ENCODE results near the gene ATPAF1.
"Not testable (repeated sequence)": the region's sequence is repeated elsewhere in the genome, so short reads cannot be mapped to it uniquely, and the experiment has no call there.

ATPAF1 gene, protein sequence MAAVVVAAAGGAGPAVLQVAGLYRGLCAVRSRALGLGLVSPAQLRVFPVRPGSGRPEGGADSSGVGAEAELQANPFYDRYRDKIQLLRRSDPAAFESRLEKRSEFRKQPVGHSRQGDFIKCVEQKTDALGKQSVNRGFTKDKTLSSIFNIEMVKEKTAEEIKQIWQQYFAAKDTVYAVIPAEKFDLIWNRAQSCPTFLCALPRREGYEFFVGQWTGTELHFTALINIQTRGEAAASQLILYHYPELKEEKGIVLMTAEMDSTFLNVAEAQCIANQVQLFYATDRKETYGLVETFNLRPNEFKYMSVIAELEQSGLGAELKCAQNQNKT

GRCh38 chr1:46667782-46668760 is at the start of gene ATPAF1:
Gene ATPAF1, minus strand, starts transcription at chr1:46668364. Its CDS starts 42 bp downstream, at chr1:46668322.
- DNase-seq (ENCODE audit: low spot score) = peak; percentile 84

DNA sequence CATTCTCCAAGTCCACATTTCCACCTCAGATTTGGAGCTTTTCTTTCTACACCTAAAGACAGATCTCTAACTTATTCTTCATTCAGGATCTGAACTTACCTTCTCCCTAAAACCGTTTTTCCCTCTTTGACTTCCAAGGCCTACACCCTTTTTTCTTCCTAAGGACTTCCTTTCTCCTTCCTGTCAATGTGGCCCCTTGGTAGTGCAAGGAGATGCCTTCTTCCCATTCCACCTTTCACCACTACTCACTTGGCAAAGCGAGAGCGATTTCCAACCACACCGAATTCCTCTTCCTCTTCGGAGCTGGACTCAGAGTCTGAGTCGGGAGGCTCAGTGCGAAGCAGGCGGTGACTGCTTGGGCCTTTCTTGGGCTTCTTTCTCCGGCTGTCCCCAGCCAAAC is 49.5 kb upstream of the ATPAF1 start:
- no peak for DNase-seq (ENCODE audit: low spot score)

- no peak for DNase-seq (ENCODE audit: low spot score)
Measured at GRCh38 chr1:46714976-46715375, 46.8 kb upstream of the ATPAF1 start.

DNA sequence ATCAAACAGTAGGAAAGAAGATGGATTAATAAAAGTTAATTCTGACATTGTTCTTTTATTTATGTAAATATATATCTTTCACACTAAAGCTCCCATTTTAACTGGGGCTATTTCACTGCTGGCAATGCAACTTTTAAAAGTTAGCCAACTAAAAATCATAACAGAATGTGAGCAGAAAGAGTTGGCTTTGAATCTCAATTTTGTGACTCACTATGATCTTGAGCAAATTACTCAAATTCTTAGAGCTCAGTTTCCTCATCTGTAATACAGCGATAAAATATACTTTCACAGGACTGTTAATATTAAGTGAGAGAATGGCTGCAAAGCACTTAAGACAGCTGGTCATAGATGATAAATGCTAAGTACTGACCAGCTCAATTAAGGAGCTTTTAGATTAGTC is 40.0 kb upstream of the ATPAF1 start:
- DNase-seq (ENCODE audit: low spot score) = no peak

DNA sequence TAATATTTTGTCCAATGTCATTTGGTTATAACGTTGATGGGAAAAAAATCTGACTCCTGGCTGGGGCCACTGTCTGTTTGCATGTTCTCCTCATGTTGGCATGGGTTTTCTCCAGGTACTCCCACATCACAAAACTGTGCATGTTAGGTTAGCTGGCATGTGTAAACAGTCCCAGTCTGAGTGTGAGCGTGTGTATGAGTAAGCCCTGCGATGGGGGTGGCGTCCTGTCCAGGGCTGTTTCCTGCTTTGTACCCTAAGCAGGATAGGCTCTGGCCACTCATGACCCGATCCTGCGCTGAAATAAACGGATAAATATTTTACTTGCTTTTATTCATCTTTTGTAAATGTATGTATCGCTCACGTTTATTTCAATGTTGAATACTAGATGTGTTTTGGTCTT is 37.2 kb upstream of the ATPAF1 start:
- DNase-seq (ENCODE audit: low spot score) = no peak

GRCh38 chr1:46703927-46704641 is 35.9 kb upstream of the ATPAF1 start:
- DNase-seq (ENCODE audit: low spot score) = no peak

DNA sequence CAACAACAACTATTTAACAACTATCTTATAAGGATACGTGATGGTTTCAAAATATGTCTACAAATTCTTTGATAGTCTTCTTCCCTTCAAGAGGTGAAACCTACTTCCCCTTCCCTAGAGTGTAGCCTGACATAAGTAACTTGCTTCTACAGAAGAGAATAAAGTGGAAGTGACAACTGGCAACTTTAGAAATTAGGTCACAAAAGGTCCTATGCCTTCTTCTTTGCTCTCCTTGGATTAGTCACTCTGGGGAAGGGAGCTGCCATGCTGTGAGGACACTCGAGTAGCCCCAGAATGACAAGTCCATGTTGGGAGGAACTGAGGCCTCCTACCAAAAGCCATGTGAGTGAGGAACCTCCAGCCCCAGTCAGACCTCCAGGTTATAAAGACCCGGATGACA is 31.5 kb upstream of the ATPAF1 start:
- DNase-seq (ENCODE audit: low spot score) = no peak

DNA sequence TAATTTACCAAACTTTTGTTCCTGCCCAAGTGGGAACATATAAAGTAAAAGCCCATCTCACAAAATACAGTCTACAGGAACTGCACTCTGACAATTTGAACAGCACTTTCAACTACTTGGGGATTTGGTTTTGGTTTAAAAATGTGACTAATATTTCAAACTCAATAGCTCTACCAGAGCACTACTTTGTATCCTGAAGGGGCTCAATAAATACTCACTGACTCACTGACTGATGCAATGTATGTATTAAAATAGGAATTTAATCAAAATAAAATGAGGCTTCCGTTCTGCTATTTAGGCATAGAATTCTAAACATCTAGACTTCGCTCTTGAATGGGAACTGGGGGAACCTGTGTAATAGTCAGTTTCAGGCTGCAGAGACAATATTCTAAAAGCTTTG is 28.9 kb upstream of the ATPAF1 start:
- DNase-seq (ENCODE audit: low spot score) = no peak

DNA sequence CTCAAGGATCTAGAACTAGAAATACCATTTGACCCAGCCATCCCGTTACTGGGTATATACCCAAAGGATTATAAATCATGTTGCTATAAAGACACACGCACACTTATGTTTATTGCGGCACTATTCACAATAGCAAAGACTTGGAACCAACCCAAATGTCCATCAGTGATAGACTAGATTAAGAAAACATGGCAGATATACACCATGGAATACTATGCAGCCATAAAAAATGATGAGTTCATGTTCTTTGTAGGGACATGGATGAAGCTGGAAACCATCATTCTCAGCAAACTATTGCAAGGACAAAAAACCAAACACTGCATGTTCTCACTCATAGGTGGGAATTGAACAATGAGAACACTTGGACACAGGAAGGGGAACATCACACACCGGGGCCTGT is 26.5 kb upstream of the ATPAF1 start:
- DNase-seq (ENCODE audit: low spot score) = not testable (repeated sequence)

DNA sequence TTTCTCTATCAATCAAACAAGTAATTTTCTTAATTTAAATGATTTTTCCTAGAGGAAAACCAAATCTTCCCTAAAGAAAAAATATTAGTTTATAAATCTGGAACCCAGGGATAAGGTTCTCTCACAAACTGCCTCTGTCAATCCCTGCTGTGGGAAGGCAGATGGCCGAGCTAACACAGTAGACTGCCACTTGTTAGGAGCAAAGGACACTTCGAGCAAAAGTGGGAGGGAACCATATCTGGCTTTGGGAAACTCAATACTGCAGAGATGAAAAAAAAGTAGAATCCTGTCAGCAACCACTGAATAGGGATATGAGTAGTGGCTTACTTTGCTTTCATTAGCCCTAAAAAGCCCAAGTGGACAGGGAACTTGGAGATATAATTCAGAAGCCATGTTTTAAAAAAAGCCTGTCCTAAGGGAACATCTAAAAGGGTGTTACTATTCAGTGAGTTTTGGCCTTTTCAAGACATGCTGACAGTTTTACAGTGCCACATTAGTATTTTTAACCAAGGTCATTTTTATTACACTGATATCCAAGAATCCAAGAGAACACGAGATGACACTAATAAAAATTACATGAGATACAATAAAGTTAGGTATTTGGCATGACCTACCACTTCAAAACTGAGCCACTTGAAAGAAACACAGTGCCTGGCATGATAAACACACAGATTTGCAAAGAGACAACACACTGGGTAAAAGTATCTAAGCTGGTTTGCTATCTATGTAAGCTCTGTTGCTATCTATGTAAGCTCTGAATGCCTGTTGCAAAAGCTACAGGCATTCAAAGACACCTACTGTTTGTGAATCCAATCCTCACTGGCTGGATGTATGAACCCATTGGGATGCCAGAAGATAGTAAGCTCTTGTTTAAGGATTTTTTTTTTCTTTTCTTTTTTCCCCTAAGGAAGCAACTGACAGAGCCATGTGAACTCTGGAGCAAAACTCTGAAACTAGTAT is 24.9 kb upstream of the ATPAF1 start:
- no peak for DNase-seq (ENCODE audit: low spot score)

- no peak for DNase-seq (ENCODE audit: low spot score)
Measured at GRCh38 chr1:46691997-46692790, 24.0 kb upstream of the ATPAF1 start.

DNA sequence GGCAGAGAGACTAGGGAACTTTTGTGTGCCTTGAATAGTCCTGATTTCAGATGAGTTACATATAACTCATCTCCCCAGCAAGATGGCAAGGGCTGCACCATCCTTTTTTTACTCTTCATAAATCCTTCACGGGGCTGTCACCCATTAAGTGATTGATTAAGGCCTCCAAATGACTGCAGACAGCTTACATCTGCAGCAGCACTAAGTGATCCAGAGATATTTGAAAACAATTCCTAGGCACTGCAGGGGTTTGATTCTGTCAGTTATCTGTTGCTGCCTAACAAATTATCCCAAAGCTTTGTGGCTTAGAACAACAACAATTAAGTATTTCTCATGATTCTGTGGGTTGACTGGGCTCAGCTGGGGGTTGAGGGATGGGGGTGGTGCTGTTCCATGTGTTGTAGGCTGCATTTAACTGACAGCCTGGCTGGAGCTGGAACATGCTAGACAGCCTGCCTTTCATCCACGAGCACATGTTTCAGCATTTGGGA is 22.8 kb upstream of the ATPAF1 start:
- DNase-seq (ENCODE audit: low spot score) = no peak

DNA sequence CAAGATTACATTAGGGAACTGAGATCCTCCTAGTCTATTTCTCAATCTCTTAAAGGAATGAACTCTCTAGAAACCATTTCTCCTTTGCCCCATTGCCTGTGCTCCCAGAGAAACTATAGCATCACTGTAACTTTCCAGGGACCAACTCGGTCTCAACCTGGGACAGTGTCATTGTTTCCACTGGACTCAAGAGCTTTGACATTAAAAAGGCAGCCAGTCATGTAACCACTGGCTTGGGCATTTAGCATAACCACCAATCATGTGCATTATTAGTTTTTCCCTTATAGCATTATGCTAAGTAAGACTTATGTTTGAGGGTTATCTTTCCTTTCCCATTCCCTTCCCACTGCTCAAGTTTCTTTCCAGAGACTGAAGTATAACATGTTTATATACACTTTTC is 21.7 kb upstream of the ATPAF1 start:
- DNase-seq (ENCODE audit: low spot score) = no peak

DNA sequence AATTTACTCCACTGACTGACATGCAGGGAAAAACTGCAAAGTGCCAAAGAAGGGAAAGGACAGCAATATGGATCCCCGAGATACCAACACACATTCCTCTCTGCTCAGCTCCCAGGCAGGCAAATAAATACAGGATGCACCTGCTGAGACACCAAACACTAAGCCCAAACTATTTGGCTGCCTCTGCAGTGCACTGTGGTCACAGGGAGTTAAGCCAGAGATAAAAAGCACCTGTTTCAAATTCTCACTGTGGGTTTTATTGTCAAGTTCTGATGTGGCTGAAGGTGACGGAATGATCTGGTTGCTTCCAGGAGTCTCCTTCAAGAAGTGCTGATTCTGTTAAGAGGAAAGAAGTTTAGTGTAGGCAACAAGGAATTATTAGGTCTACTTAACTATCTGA is 21.2 kb upstream of the ATPAF1 start:
- DNase-seq (ENCODE audit: low spot score) = no peak

- DNase-seq (ENCODE audit: low spot score) = no peak
Measured at GRCh38 chr1:46687921-46688509, 19.9 kb upstream of the ATPAF1 start.

DNA sequence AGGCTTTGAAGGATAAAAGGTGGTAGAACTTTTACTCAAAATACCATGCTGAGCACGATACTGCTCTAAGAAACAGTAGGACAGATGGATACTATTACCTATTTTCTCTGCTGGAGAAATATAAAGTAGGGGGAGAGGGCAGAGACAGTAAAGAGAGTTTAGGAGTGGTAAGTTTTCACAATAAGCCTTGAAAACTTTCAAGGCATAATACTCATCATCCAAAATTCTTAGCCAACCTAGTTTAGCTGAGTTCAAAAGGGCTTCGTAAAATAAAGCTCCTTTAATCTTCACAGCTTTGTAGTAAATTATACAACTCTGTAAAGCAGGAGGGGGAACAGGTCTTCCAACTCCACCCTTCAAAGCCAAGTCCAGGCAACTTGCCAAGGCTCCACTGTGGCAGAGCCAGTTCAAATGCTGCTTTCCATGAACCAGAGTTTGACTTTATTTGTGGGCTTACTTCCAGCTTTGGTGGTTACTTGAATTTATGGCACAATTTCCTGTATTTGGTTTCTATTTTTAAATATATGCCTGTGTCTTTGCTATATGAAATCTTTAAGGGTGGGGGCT is 19.0 kb upstream of the ATPAF1 start:
- DNase-seq (ENCODE audit: low spot score) = no peak

DNA sequence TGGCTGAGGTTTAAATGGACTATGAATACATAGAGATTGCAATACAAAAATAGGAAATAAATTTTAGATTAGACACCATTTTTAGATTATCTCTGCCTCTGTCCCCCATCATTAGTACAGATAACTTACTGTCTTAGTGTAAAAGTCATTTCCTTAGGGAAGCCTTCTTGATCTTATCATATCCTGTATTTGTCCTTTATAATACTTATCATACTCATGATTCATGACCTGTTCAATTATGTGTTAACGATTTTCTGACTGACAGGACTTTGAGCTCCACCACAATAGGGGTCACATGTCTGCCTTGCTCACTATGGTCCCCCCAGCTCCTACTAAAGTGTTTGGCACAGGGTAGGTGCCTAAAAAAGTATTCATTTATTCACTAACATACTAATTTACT is 18.1 kb upstream of the ATPAF1 start:
- DNase-seq (ENCODE audit: low spot score) = no peak

DNA sequence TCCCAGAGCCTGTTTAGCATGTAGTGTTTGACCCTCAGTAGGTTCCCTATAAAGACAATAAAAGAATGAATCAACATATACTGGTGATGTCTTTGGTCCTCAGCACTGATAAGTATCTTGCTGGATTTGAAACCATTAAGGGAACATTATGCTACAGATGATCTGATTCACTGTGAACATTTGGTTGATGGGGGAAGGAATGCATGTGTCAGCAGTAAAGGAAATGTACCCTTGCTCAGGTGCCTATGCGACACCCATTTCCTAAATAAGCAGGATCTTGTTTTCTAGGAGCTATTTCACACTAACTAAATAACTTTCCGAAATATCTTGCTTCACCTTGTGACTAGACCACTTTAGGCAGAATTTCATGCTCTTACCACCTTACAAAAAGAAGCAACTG is 16.5 kb upstream of the ATPAF1 start:
- DNase-seq (ENCODE audit: low spot score) = no peak

- DNase-seq (ENCODE audit: low spot score) = no peak
Measured at GRCh38 chr1:46682064-46682463, 13.9 kb upstream of the ATPAF1 start.

All from ecto neural progenitor cell (in vitro differentiated cells).